Neural cell (in vitro differentiated cells): ENCODE results near the gene IGF1R. TPM values are rescaled to one million over a fixed set of nuclear protein-coding genes. Genes with fewer than 3 reads are reported as not detected.

Experiments used
- H2AFZ ChIP-seq: fragments of 200-600, 300-800 bp; sonication (generic), shearing (Covaris generic); 2 replicates; pipeline ENCODE4 v1.6.0; 2014; ENCODE audit warnings: low read depth, mild to moderate bottlenecking, antibody characterized with exemption, low read length, moderate library complexity
- H3F3A ChIP-seq: fragments of 200-600 bp; shearing (Covaris generic); 2 replicates; pipeline ENCODE4 v1.6.1; 2016; ENCODE audit warnings: mild to moderate bottlenecking, moderate library complexity, mixed read lengths, antibody characterized with exemption, low read length; ENCODE audit not compliant: insufficient read depth, poor library complexity, severe bottlenecking
- H3K27ac ChIP-seq: fragments of 200-600, 300-800 bp; sonication (generic), shearing (Covaris generic); 2 replicates; pipeline ENCODE4 v1.5.1; 2014; ENCODE audit warnings: mild to moderate bottlenecking, low read length, moderate library complexity
- H3K27me3 ChIP-seq: fragments of 300-800, 200-600 bp; sonication (generic), shearing (Covaris generic); 2 replicates; pipeline ENCODE4 v1.6.0; 2014; ENCODE audit warnings: mild to moderate bottlenecking, low read depth, low read length, moderate library complexity; ENCODE audit not compliant: insufficient read depth
- H3K36me3 ChIP-seq: fragments of 300-800, 200-600 bp; sonication (generic), shearing (Covaris generic); 2 replicates; pipeline ENCODE4 v1.5.1; 2014; ENCODE audit warnings: mild to moderate bottlenecking, antibody characterized with exemption, low read length, moderate library complexity; ENCODE audit not compliant: insufficient read depth
- H3K4me2 ChIP-seq: fragments of 300-800, 200-600 bp; sonication (generic), shearing (Covaris generic); 2 replicates; pipeline ENCODE4 v1.6.0; 2014; ENCODE audit warnings: mild to moderate bottlenecking, low read length
- H3K4me3 ChIP-seq: fragments of 300-800, 200-600 bp; sonication (generic), shearing (Covaris generic); 2 replicates; pipeline ENCODE4 v1.5.1; 2014; ENCODE audit warnings: mild to moderate bottlenecking, low read length, moderate library complexity
- H3K79me2 ChIP-seq: fragments of 200-600 bp; shearing (Covaris generic); replicated peaks from 2 replicates; pipeline ENCODE4 v1.6.0; 2014; ENCODE audit warnings: mild to moderate bottlenecking, low read length, moderate library complexity; ENCODE audit not compliant: insufficient read depth
- H3K9ac ChIP-seq: fragments of 300-800, 200-600 bp; sonication (generic), shearing (Covaris generic); 2 replicates; pipeline ENCODE4 v1.6.1; 2016; ENCODE audit warnings: mild to moderate bottlenecking, low read length, mixed read lengths
- H3K9me2 ChIP-seq: fragments of 200-600 bp; shearing (Covaris generic); 2 replicates; pipeline ENCODE4 v1.6.1; 2016; ENCODE audit warnings: mild to moderate bottlenecking, low read length, mixed read lengths; ENCODE audit not compliant: insufficient read depth
- H3K9me3 ChIP-seq: fragments of 200-600, 300-800 bp; sonication (generic), shearing (Covaris generic); 2 replicates; pipeline ENCODE4 v1.6.1; 2016; ENCODE audit warnings: mild to moderate bottlenecking, mixed run types, low read length, moderate library complexity, mixed read lengths
- H4K20me1 ChIP-seq: fragments of 200-600 bp; shearing (Covaris generic); 2 replicates; pipeline ENCODE4 v1.6.1; 2016; ENCODE audit warnings: mild to moderate bottlenecking, mixed run types; ENCODE audit not compliant: insufficient read depth
- CTCF ChIP-seq: fragments of 450-650 bp; IDR thresholded peaks from 2 replicates; pipeline ENCODE4 v1.5.1; 2014; ENCODE audit warnings: antibody characterized with exemption, mild to moderate bottlenecking, moderate library complexity; ENCODE audit not compliant: poor library complexity, severe bottlenecking
- EP300 ChIP-seq: fragments of 450-650 bp; conservative IDR thresholded peaks from 2 replicates; pipeline ENCODE4 v1.6.1; 2014; ENCODE audit warnings: antibody characterized with exemption, mild to moderate bottlenecking, moderate library complexity; ENCODE audit not compliant: poor library complexity, severe bottlenecking
- EZH2 ChIP-seq: fragments of 200-600, 300-800 bp; shearing (Covaris generic), sonication (generic); IDR thresholded peaks from 2 replicates; pipeline ENCODE4 v1.6.1; 2014; ENCODE audit warnings: antibody characterized with exemption, low read length, borderline replicate concordance, mild to moderate bottlenecking; ENCODE audit not compliant: insufficient read depth, poor library complexity, severe bottlenecking
- MXI1 ChIP-seq: fragments of 450-650 bp; conservative IDR thresholded peaks from 2 replicates; pipeline ENCODE4 v1.6.1; 2014; ENCODE audit warnings: antibody characterized with exemption, mild to moderate bottlenecking; ENCODE audit not compliant: poor library complexity, severe bottlenecking
- POLR2AphosphoS5 ChIP-seq: IDR thresholded peaks from 2 replicates; pipeline ENCODE4 v1.6.1; 2012
- RAD21 ChIP-seq: fragments of 450-650 bp; conservative IDR thresholded peaks from 2 replicates; pipeline ENCODE4 v1.6.1; 2014; ENCODE audit warnings: antibody characterized with exemption, mild to moderate bottlenecking, moderate library complexity
- REST ChIP-seq: IDR thresholded peaks from 2 replicates; pipeline ENCODE4 v1.6.1; 2012; ENCODE audit warnings: borderline replicate concordance
- SMC3 ChIP-seq: fragments of 450-650 bp; conservative IDR thresholded peaks from 2 replicates; pipeline ENCODE4 v1.6.1; 2014; ENCODE audit warnings: antibody characterized with exemption, mild to moderate bottlenecking, moderate library complexity; ENCODE audit not compliant: poor library complexity
- TAF1 ChIP-seq: IDR thresholded peaks from 2 replicates; pipeline ENCODE4 v1.6.1; 2012; ENCODE audit warnings: low read depth
- polyA plus RNA-seq: library from polyadenylated mRNA; depleted of rRNA; stranded (reverse); fragments of >200 nt; gene quantifications from 2 replicates; pipeline ENCODE4 v1.2.3, GENCODE V29; 2014

Gene IGF1R
- polyA plus RNA-seq, 1 donor from 2014 or later, result 10.9 TPM

- Histone ChIP-seq H3K27ac (no peak overlapping the region), H3K9ac (no peak overlapping the region), H3K4me3 (no peak overlapping the region), H2AFZ (no peak overlapping the region), H3K9me3 (peaks cover 11% of the 10 kb centered on the region), H3K79me2 (no peaks in the 10 kb centered on the region), H3F3A (no peaks in the 10 kb centered on the region), H3K4me2 (no peak overlapping the region), H4K20me1 (no peaks in the 10 kb centered on the region), H3K36me3 (peaks cover 16% of the 10 kb centered on the region), H3K27me3 (no peaks in the 10 kb centered on the region), H3K9me2 (no peaks in the 10 kb centered on the region)
- no peak for TF ChIP-seq EP300
- no peak for TF ChIP-seq CTCF
- no peak for TF ChIP-seq MXI1
- TF ChIP-seq SMC3, result no peak
- no peak for TF ChIP-seq EZH2
- no peak for TF ChIP-seq RAD21
- TF ChIP-seq TAF1, result no peak
- TF ChIP-seq REST, result no peak
- TF ChIP-seq POLR2AphosphoS5, result no peak
These were observed 247.8 kb downstream of the IGF1R start for GRCh38 chr15:98896002-98896721.

GRCh38 chr15:98896802-98897732, 248.7 kb downstream of the IGF1R start:
- Histone ChIP-seq H3K9ac (no peak overlapping the region), H3K9me2 (no peaks in the 10 kb centered on the region), H2AFZ (no peak overlapping the region), H3K79me2 (no peaks in the 10 kb centered on the region), H3K27me3 (no peaks in the 10 kb centered on the region), H3K4me2 (no peak overlapping the region), H4K20me1 (no peaks in the 10 kb centered on the region), H3F3A (no peaks in the 10 kb centered on the region), H3K36me3 (peaks cover 16% of the 10 kb centered on the region), H3K27ac (no peak overlapping the region), H3K4me3 (no peak overlapping the region), H3K9me3 (peaks cover 11% of the 10 kb centered on the region)
- no peak for TF ChIP-seq RAD21
- no peak for TF ChIP-seq MXI1
- no peak for TF ChIP-seq TAF1
- TF ChIP-seq REST, result no peak
- no peak for TF ChIP-seq EP300
- no peak for TF ChIP-seq POLR2AphosphoS5
- no peak for TF ChIP-seq CTCF
- TF ChIP-seq SMC3, result no peak
- no peak for TF ChIP-seq EZH2
